ENCODE results near the gene LBHD2.

- TF ChIP-seq, protein P1, sequence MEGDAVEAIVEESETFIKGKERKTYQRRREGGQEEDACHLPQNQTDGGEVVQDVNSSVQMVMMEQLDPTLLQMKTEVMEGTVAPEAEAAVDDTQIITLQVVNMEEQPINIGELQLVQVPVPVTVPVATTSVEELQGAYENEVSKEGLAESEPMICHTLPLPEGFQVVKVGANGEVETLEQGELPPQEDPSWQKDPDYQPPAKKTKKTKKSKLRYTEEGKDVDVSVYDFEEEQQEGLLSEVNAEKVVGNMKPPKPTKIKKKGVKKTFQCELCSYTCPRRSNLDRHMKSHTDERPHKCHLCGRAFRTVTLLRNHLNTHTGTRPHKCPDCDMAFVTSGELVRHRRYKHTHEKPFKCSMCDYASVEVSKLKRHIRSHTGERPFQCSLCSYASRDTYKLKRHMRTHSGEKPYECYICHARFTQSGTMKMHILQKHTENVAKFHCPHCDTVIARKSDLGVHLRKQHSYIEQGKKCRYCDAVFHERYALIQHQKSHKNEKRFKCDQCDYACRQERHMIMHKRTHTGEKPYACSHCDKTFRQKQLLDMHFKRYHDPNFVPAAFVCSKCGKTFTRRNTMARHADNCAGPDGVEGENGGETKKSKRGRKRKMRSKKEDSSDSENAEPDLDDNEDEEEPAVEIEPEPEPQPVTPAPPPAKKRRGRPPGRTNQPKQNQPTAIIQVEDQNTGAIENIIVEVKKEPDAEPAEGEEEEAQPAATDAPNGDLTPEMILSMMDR (IDR thresholded peaks at IDR 0.05 in 2 of 3, conservative IDR thresholded peaks at IDR 0.05 in 1 of 3; ENCODE audit: control insufficient read depth in 2 of 3, extremely low read depth in 1 of 3, insufficient read depth in 1 of 3, low read depth in 3 of 3, low read length in 3 of 3) = no peak
- TF ChIP-seq ZNF274 (IDR thresholded peaks at IDR 0.05; ENCODE audit: insufficient read depth, insufficient read length) (no peak), EP300 (IDR thresholded peaks at IDR 0.05; ENCODE audit: borderline replicate concordance in 1 of 2, control insufficient read depth in 1 of 2, low read depth in 2 of 2, low read length in 2 of 2) (no peak), ZNF384 (IDR thresholded peaks at IDR 0.05; ENCODE audit: borderline replicate concordance, low read depth, low read length) (no peak)
These were observed 47.6 kb downstream of the LBHD2 start for GRCh38 chr14:103131580-103131979.
